HepG2 (cell line): ENCODE results near the gene CYP2A13. TPM values are rescaled to one million over a fixed set of nuclear protein-coding genes. Genes with fewer than 3 reads are reported as not detected.
"Not testable (repeated sequence)": the region's sequence is repeated elsewhere in the genome, so short reads cannot be mapped to it uniquely, and the experiment has no call there.

Experiments
- ATAC-seq: fragments of 200-7000 bp; cut with Tn5 transposase; 3 replicates; pipeline ENCODE4 v1.9.1; 2020; ENCODE audit warnings: mild to moderate bottlenecking, moderate library complexity
- BruUV-seq: library from RNA; stranded (reverse); fragments of 400-500 nt; replicated peaks from 2 replicates; lab custom pipeline; 2021; lab: Mats Ljungman, UMichigan
- CTCF ChIA-PET: fragments of 300-600 bp; formaldehyde crosslinking; extraction: SDS; loops from one replicate; lab custom pipeline; 2021; ENCODE audit warnings: low total read pairs, inconsistent platforms, low intra/inter-chr PET ratio; lab: Yijun Ruan, JAX
- POLR2A ChIA-PET: fragments of 350-600 bp; sonication (Branson Sonifier 250); formaldehyde crosslinking; loops from one replicate; lab custom pipeline; 2020; ENCODE audit warnings: antibody characterized with exemption, inconsistent platforms; lab: Yijun Ruan, JAX
- DNase-seq: peaks from one replicate; pipeline ENCODE4 v3.0.0-alpha.2; 2015; ENCODE audit warnings: low spot score
- FAIRE-seq: peaks from 3 replicates; lab custom pipeline; 2011; peaks lifted over from hg19 to GRCh38; lab: Jason Lieb, UNC
- H2AFZ ChIP-seq: one replicate; pipeline ENCODE4 v1.6.1; 2011; ENCODE audit warnings: low read length, inconsistent platforms
- H3K27ac ChIP-seq: fragments of 300-600 bp; 3 replicates; pipeline ENCODE4 v1.8.0; 2011; ENCODE audit warnings: mixed run types, mild to moderate bottlenecking, mixed read lengths, low read length, inconsistent platforms; ENCODE audit not compliant: insufficient read depth; ENCODE audit errors: extremely low read length
- H3K27me3 ChIP-seq, 2 experiments: fragments of 200-600 bp in 1 of 2; 2 replicates in 1 of 2; 3 replicates in 1 of 2; pipeline versions ENCODE4 v1.6.0 to v1.8.0; 2011; ENCODE audit warnings: low read length in 2 of 2, mild to moderate bottlenecking in 2 of 2, moderate library complexity in 2 of 2, inconsistent platforms in 1 of 2; ENCODE audit not compliant: insufficient read depth in 2 of 2, control insufficient read depth in 1 of 2
- H3K36me3 ChIP-seq, 2 experiments: fragments of 200-600 bp in 1 of 2; replicated peaks in 1 of 2; 2 replicates in 1 of 2; 3 replicates in 1 of 2; pipeline versions ENCODE4 v1.5.1 to v1.8.0; 2011; ENCODE audit warnings: low read length in 2 of 2, inconsistent platforms in 1 of 2; ENCODE audit not compliant: insufficient read depth in 2 of 2, control insufficient read depth in 1 of 2
- H3K4me1 ChIP-seq: 2 replicates; pipeline ENCODE4 v1.5.1; 2012; ENCODE audit warnings: low read length, inconsistent platforms; ENCODE audit not compliant: insufficient read depth
- H3K4me2 ChIP-seq: 2 replicates; pipeline ENCODE4 v1.6.0; 2011; ENCODE audit warnings: low read depth, low read length, inconsistent platforms
- H3K4me3 ChIP-seq, 3 experiments: fragments of 200-600 bp in 1 of 3; sonication (generic), shearing (Covaris generic) in 1 of 3; replicated peaks in 1 of 3; 2 replicates each; pipeline ENCODE4 v1.5.1; 2011 to 2016; ENCODE audit warnings: low read length in 3 of 3, inconsistent platforms in 2 of 3, low read depth in 2 of 3, mild to moderate bottlenecking in 2 of 3, control low read depth in 1 of 3, mixed read lengths in 1 of 3; ENCODE audit not compliant: insufficient read depth in 1 of 3
- H3K79me2 ChIP-seq: one replicate; pipeline ENCODE4 v1.6.1; 2011; ENCODE audit warnings: low read length, inconsistent platforms; ENCODE audit not compliant: insufficient read depth
- H3K9ac ChIP-seq: 2 replicates; pipeline ENCODE4 v1.6.0; 2011; ENCODE audit warnings: mild to moderate bottlenecking, low read depth, low read length, inconsistent platforms; ENCODE audit not compliant: insufficient read depth
- H3K9me3 ChIP-seq: 2 replicates; pipeline ENCODE4 v1.5.1; 2012; ENCODE audit warnings: mild to moderate bottlenecking, low read length
- H4K20me1 ChIP-seq: 2 replicates; pipeline ENCODE4 v1.6.0; 2011; ENCODE audit warnings: inconsistent platforms, mild to moderate bottlenecking, low read length, moderate library complexity; ENCODE audit not compliant: insufficient read depth
- CTCF ChIP-seq: sonication (generic); formaldehyde crosslinking; IDR thresholded peaks from 2 replicates; pipeline ENCODE4 v1.5.0; 2020; ENCODE audit warnings: mild to moderate bottlenecking, missing genetic modification reagents, moderate library complexity
- SAP130 ChIP-seq: IDR thresholded peaks from 2 replicates; pipeline ENCODE4 v1.6.1; 2016; ENCODE audit warnings: low read depth
- SMC3 ChIP-seq: IDR thresholded peaks from 2 replicates; pipeline ENCODE4 v1.6.1; 2011; ENCODE audit warnings: low read length, improper control_type of control experiment
- WGBS: methylation state at CpG from one replicate; pipeline ENCODE4 v1.1.6; 2017; ENCODE audit warnings: low lambda C conversion rate; 5-methylcytosine and 5-hydroxymethylcytosine counted together
- in situ Hi-C: cut with HindIII; loops from 2 replicates; pipeline ENCODE4 v1.10.0; 2017; ENCODE audit warnings: low pct_unique_long_range_greater_than_20kb; ENCODE audit not compliant: extremely low pct_ligation_motif_present
- intact Hi-C: fragments of 100-400 bp; cut with micrococcal nuclease; formaldehyde crosslinking; loops from one replicate; pipeline ENCODE4 v1.10.0; 2022; ENCODE audit not compliant: unreplicated experiment
- polyA plus RNA-seq, 8 experiments: library from polyadenylated mRNA; depleted of rRNA in 3 of 8; stranded (reverse) in 7 of 8; unstranded in 1 of 8; fragments of >200 nt; fragmentation: Illumina TruSeq in 4 of 8; extraction: Trizol in 4 of 8; gene quantifications; 2 replicates each; pipeline versions ENCODE4 v1.2.1 to v1.2.3, GENCODE V29; 2011 to 2016; ENCODE audit warnings: low read depth in 4 of 8, missing spikeins in 1 of 8, mixed read lengths in 1 of 8; ENCODE audit not compliant: insufficient read depth in 1 of 8
- total RNA-seq, 5 experiments: library from RNA; depleted of rRNA; stranded (reverse); fragments of >200 nt; fragmentation: Illumina TruSeq; extraction: Trizol; gene quantifications; 2 replicates each; pipeline ENCODE4 v1.2.3, GENCODE V29; 2016; ENCODE audit warnings: low read depth in 1 of 5

The CYP2A13 gene
- total and polyA plus RNA-seq, 2 of the 13 experiments (the other 11 are each of a cell fraction or from before 2014, with no cell fraction given): not detected

GRCh38 chr19:41123716-41124294, 35.6 kb downstream of the CYP2A13 start:
- H2AFZ ChIP-seq: no peak overlapping the region
- intact Hi-C loops (no loop called here), in situ Hi-C loops (no loop called here)
- no peak overlapping the region for H3K9ac ChIP-seq
- DNase-seq (no peak), FAIRE-seq (no peak), ATAC-seq (no peak)
- no peak overlapping the region for H3K4me3 ChIP-seq
- TF ChIP-seq SAP130 (CRISPR knock-in tag): no peak
- POLR2A ChIA-PET: no interaction called here
- H3K27ac ChIP-seq: no peak overlapping the region
- H3K27me3 ChIP-seq: peaks cover 0 to 4% of the 10 kb centered on the region in 2 experiments; a peak in 3 of 5 replicates
- 58% methylated on average over 11 of the region's 11 CpGs for WGBS
- H3K4me2 ChIP-seq: no peak overlapping the region
- no peaks in the 10 kb centered on the region for H3K36me3 ChIP-seq
- H3K9me3 ChIP-seq: no peaks in the 10 kb centered on the region
- no peaks in the 10 kb centered on the region for H4K20me1 ChIP-seq
- no peaks in the 10 kb centered on the region for H3K79me2 ChIP-seq
- no peaks in the 10 kb centered on the region for H3K4me1 ChIP-seq
- CTCF ChIA-PET: no interaction called here
- no TSS peak for BruUV-seq

GRCh38 chr19:41126765-41127203, 38.5 kb downstream of the CYP2A13 start:
- BruUV-seq, H4K20me1 ChIP-seq, H3K4me2 ChIP-seq, H3K36me3 ChIP-seq, H3K4me3 ChIP-seq, H3K4me1 ChIP-seq, H3K79me2 ChIP-seq, H3K9me3 ChIP-seq, H2AFZ ChIP-seq, H3K9ac ChIP-seq, intact Hi-C loops, DNase-seq, ATAC-seq, H3K27ac ChIP-seq, POLR2A ChIA-PET, H3K27me3 ChIP-seq: not testable (repeated sequence)
- TF ChIP-seq CTCF (CRISPR knock-in tag) (peak; percentile 34; the same call in 1 of the 2 replicates), SMC3 (peak; percentile 31; the same call in 1 of the 2 replicates)
- WGBS: 20% methylated on average over 2 of the region's 2 CpGs
- CTCF ChIA-PET: interaction anchor here (1.2 to 3.1 kb wide), 3 partner anchors 17 to 182 kb away, joined by 4 to 16 read pairs (median 6); no protein-coding TSS in a partner anchor
- in situ Hi-C loops: loop anchor here (25.0 kb wide), 1 partner anchor 464 kb away; no protein-coding TSS in a partner anchor
- peak; percentile 37 for FAIRE-seq
